NCI-H2029 treated with DMSO at 0.1 percent for 48 hours (cell line): ENCODE results near the gene FANCM.

ENCODE experiments used
- DNase-seq: peaks from one replicate; lab custom pipeline; 2025; lab: John Stamatoyannopoulos, UW

Gene FANCM

DNA sequence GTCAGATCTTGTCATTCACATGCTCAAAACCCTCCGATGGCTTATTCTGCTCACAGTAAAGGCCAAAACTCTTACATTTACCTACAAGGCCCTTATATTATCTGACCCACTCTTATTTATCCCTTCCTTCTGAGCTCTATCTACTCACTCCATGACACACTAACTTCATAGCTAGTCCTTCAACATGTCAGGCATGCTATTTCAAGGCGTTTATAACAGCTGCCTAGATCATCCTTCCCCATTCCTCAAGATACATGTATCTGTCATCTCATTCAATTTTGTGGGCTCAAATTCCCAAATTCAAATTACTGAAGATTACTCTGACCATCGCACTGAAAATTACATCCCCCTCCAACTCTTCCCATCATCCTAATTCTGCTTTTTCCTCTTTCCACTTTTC lies 110.4 kb downstream of the FANCM start:
- DNase-seq = no peak

GRCh38 chr14:45246691-45247090 lies 111.0 kb downstream of the FANCM start:
- DNase-seq = no peak

GRCh38 chr14:45247427-45247826 lies 111.7 kb downstream of the FANCM start:
- DNase-seq = no peak

DNA sequence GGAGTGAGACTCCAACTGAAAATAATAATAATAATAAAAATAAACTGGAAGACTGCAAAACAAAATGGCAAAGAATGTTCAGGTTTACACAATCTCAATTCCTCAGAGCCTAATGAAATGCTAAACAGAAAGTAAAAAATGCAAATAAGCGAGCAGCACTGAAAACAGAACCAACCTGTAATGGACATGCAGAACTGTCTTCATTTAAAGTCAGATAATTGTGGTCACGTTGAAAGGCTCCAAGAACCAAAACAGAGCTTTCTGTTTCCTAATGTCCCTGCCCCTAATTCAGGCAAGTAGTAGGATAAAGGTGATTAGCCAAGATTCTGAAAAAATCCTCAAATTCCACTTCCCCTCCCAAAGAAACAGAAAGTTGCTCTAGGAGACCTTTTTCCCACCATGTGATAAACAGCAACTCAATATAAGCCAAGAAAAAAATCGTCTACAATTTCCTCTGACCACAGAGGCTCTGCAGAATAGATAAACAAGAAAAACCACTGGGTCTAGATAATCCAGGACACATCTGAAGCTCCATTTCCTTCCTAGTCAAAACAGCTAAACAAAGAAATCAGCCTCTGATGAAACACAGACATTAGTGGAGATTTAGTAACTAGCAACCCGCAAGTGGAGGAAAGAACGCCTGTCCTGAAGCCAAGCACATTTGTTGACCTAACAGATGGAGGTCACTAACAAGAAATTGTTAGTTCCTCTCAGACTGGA lies 114.3 kb downstream of the FANCM start:
- DNase-seq = no peak
